ENCODE data around the gene C4orf33. TPM values are rescaled to one million over a fixed set of nuclear protein-coding genes. Genes with fewer than 3 reads are reported as not detected.
"Not testable (repeated sequence)": the region's sequence is repeated elsewhere in the genome, so short reads cannot be mapped to it uniquely, and the experiment has no call there.

The C4orf33 gene
- total RNA-seq, 1 donor from 2014 or later, result 5.2 TPM

DNA sequence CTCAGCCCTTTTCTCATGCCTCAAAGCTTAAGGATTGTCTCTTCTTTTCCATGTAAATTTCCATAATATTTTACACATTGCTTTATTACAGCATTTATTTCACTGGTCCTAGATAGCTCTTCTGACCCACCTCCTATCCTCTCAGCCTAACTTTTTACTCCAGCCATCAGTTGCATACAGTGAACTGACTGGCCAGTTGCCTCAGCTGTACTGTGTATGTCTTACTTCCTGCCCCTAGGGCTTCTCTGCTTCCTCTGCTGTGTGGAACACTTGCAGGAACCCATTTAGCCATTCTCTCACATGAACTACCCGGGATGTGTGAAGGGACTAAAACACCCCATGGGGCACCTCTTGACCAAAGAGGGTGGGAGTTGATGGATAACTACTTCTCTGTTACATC, 18.0 kb downstream of the C4orf33 start:
- Histone ChIP-seq H3K9me3 (ENCODE audit: control insufficient read depth in 3 of 3, low read length in 3 of 3) (no peaks in the 10 kb centered on the region), H3K36me3 (ENCODE audit: control insufficient read depth in 3 of 3, insufficient read depth in 3 of 3, low read length in 3 of 3) (peaks cover 0 to 7% (median 6%) of the 10 kb centered on the region in 3 donors), H3K27ac (ENCODE audit: low read depth, low read length) (no peak overlapping the region), H3K4me1 (ENCODE audit: control insufficient read depth in 3 of 3, insufficient read depth in 3 of 3, low read length in 3 of 3) (no peaks in the 10 kb centered on the region), H3K4me3 (ENCODE audit: low read length in 3 of 3) (no peak overlapping the region), H3K27me3 (ENCODE audit: control insufficient read depth in 3 of 3, insufficient read depth in 3 of 3, low read length in 3 of 3) (no peaks in the 10 kb centered on the region), H3K9ac (ENCODE audit: low read depth in 1 of 3, low read length in 3 of 3) (no peak overlapping the region)

DNA sequence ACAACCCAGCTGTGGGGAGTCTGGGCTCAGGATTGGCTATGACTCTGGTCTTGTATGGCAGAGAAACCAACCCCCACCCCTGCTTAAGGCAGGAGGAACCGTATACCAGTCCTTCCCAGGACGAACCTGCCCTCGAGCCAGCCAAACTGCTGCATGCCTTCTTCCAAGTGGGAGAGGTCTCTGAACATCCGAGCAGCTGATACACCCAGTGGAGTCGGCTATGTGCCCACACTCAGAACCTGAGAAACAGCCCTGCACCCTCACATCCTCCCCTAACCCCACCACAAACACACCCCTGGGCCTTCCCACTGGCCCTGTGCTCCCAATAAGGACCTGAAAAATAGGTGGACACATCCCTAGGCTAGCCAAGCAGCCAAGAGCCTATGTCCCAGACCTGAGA, 21.8 kb downstream of the C4orf33 start:
- H3K9ac ChIP-seq (ENCODE audit: low read depth in 1 of 3, low read length in 3 of 3), result no peak overlapping the region
- no peaks in the 10 kb centered on the region for H3K9me3 ChIP-seq (ENCODE audit: control insufficient read depth in 3 of 3, low read length in 3 of 3)
- H3K27me3 ChIP-seq (ENCODE audit: control insufficient read depth in 3 of 3, insufficient read depth in 3 of 3, low read length in 3 of 3), result no peaks in the 10 kb centered on the region
- no peaks in the 10 kb centered on the region for H3K4me1 ChIP-seq (ENCODE audit: control insufficient read depth in 3 of 3, insufficient read depth in 3 of 3, low read length in 3 of 3)
- no peak overlapping the region for H3K27ac ChIP-seq (ENCODE audit: low read depth, low read length)
- no peak overlapping the region for H3K4me3 ChIP-seq (ENCODE audit: low read length in 3 of 3)
- H3K36me3 ChIP-seq (ENCODE audit: control insufficient read depth in 3 of 3, insufficient read depth in 3 of 3, low read length in 3 of 3), result no peaks in the 10 kb centered on the region

- H3K36me3 ChIP-seq (ENCODE audit: control insufficient read depth in 3 of 3, insufficient read depth in 3 of 3, low read length in 3 of 3); H3K9ac ChIP-seq (ENCODE audit: low read depth in 1 of 3, low read length in 3 of 3); H3K27me3 ChIP-seq (ENCODE audit: control insufficient read depth in 3 of 3, insufficient read depth in 3 of 3, low read length in 3 of 3); H3K9me3 ChIP-seq (ENCODE audit: control insufficient read depth in 3 of 3, low read length in 3 of 3); H3K4me1 ChIP-seq (ENCODE audit: control insufficient read depth in 3 of 3, insufficient read depth in 3 of 3, low read length in 3 of 3); H3K27ac ChIP-seq (ENCODE audit: low read depth, low read length); H3K4me3 ChIP-seq (ENCODE audit: low read length in 3 of 3): not testable (repeated sequence)
These were observed 30.7 kb downstream of the C4orf33 start for GRCh38 chr4:129126614-129127013.

DNA sequence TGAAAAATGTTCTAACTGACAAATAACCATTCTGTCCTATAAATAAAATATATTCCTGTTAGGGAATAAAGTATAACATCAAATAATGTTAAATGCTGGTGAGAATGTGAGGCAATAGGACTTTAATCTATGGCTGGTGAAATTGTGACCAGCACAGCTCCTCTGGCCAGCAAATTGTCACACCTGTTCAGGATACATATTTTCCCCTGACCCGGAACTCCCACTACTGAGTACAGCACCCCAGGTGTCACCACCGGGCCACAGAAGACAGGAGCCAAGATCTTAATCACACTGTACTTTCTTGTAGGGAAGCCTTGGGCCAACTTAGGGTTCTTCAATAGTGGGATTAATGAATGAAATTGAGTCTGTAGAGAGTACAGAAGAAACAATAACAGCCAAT, 33.2 kb downstream of the C4orf33 start:
- Histone ChIP-seq H3K9ac (ENCODE audit: low read depth in 1 of 3, low read length in 3 of 3) (no peak overlapping the region), H3K9me3 (ENCODE audit: control insufficient read depth in 3 of 3, low read length in 3 of 3) (no peaks in the 10 kb centered on the region), H3K4me1 (ENCODE audit: control insufficient read depth in 3 of 3, insufficient read depth in 3 of 3, low read length in 3 of 3) (no peaks in the 10 kb centered on the region), H3K27me3 (ENCODE audit: control insufficient read depth in 3 of 3, insufficient read depth in 3 of 3, low read length in 3 of 3) (no peaks in the 10 kb centered on the region), H3K27ac (ENCODE audit: low read depth, low read length) (no peak overlapping the region), H3K36me3 (ENCODE audit: control insufficient read depth in 3 of 3, insufficient read depth in 3 of 3, low read length in 3 of 3) (no peaks in the 10 kb centered on the region), H3K4me3 (ENCODE audit: low read length in 3 of 3) (no peak overlapping the region)

DNA sequence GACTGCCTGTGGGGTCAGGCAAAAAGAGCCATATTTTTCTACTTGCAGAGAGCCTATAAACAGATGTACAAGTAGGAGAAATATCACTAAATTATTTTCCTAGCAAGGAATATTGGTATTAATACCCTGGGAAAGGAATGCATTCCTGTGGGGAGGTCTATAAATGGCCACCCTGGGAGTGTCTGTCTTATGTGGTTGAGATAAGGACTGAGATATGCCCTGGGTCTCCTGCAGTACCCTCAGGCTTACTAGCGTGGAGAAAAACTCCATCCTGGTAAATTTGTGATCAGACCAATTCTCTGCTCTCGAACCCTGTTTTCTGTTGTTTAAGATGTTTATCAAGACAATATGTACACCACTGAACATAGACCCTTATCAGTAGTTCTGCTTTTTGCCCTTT, 35.4 kb downstream of the C4orf33 start:
- Histone ChIP-seq H3K4me3 (ENCODE audit: low read length in 3 of 3) (no peak overlapping the region), H3K9ac (ENCODE audit: low read depth in 1 of 3, low read length in 3 of 3) (no peak overlapping the region), H3K9me3 (ENCODE audit: control insufficient read depth in 3 of 3, low read length in 3 of 3) (peaks cover 0 to under 1% (median 0%) of the 10 kb centered on the region in 3 donors), H3K4me1 (ENCODE audit: control insufficient read depth in 3 of 3, insufficient read depth in 3 of 3, low read length in 3 of 3) (no peaks in the 10 kb centered on the region), H3K27ac (ENCODE audit: low read depth, low read length) (no peak overlapping the region), H3K27me3 (ENCODE audit: control insufficient read depth in 3 of 3, insufficient read depth in 3 of 3, low read length in 3 of 3) (no peaks in the 10 kb centered on the region), H3K36me3 (ENCODE audit: control insufficient read depth in 3 of 3, insufficient read depth in 3 of 3, low read length in 3 of 3) (no peaks in the 10 kb centered on the region)

- H3K9me3 ChIP-seq (ENCODE audit: control insufficient read depth in 3 of 3, low read length in 3 of 3), result peaks cover 0 to 2% (median 0%) of the 10 kb centered on the region in 3 donors
- no peaks in the 10 kb centered on the region for H3K27me3 ChIP-seq (ENCODE audit: control insufficient read depth in 3 of 3, insufficient read depth in 3 of 3, low read length in 3 of 3)
- no peaks in the 10 kb centered on the region for H3K36me3 ChIP-seq (ENCODE audit: control insufficient read depth in 3 of 3, insufficient read depth in 3 of 3, low read length in 3 of 3)
- H3K4me3 ChIP-seq (ENCODE audit: low read length in 3 of 3), result no peak overlapping the region
- H3K4me1 ChIP-seq (ENCODE audit: control insufficient read depth in 3 of 3, insufficient read depth in 3 of 3, low read length in 3 of 3), result no peaks in the 10 kb centered on the region
- H3K9ac ChIP-seq (ENCODE audit: low read depth in 1 of 3, low read length in 3 of 3), result no peak overlapping the region
- H3K27ac ChIP-seq (ENCODE audit: low read depth, low read length), result no peak overlapping the region
These were observed 40.5 kb downstream of the C4orf33 start for GRCh38 chr4:129136433-129136832.

- H3K9me3 ChIP-seq (ENCODE audit: control insufficient read depth in 3 of 3, low read length in 3 of 3), result peaks cover 0 to 2% (median 0%) of the 10 kb centered on the region in 3 donors
- H3K9ac ChIP-seq (ENCODE audit: low read depth in 1 of 3, low read length in 3 of 3), result no peak overlapping the region
- H3K4me1 ChIP-seq (ENCODE audit: control insufficient read depth in 3 of 3, insufficient read depth in 3 of 3, low read length in 3 of 3), result no peaks in the 10 kb centered on the region
- no peaks in the 10 kb centered on the region for H3K36me3 ChIP-seq (ENCODE audit: control insufficient read depth in 3 of 3, insufficient read depth in 3 of 3, low read length in 3 of 3)
- no peak overlapping the region for H3K27ac ChIP-seq (ENCODE audit: low read depth, low read length)
- H3K4me3 ChIP-seq (ENCODE audit: low read length in 3 of 3), result no peak overlapping the region
- H3K27me3 ChIP-seq (ENCODE audit: control insufficient read depth in 3 of 3, insufficient read depth in 3 of 3, low read length in 3 of 3), result no peaks in the 10 kb centered on the region
These were observed 43.0 kb downstream of the C4orf33 start for GRCh38 chr4:129138810-129139496.

DNA sequence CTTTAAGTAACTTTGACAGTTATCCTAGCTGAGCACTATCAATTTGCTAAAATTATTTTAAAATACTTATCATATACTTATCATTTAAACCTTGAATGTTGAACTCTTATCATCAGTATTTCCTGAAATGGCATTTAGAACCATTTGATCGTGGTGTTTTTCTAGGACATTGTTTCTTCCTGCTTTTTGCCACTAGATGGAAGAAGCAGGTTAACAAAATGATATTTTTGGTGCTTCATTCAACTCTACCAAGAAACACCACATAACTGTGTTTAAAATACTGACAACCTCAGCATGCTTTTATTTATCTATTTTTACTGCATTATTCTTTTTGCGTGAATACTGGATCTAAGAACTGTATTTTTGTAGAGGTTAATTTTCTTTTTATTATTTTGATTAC, 44.6 kb downstream of the C4orf33 start:
- Histone ChIP-seq H3K27me3 (ENCODE audit: control insufficient read depth in 3 of 3, insufficient read depth in 3 of 3, low read length in 3 of 3) (no peaks in the 10 kb centered on the region), H3K9me3 (ENCODE audit: control insufficient read depth in 3 of 3, low read length in 3 of 3) (peaks cover 0 to 2% (median 0%) of the 10 kb centered on the region in 3 donors), H3K4me1 (ENCODE audit: control insufficient read depth in 3 of 3, insufficient read depth in 3 of 3, low read length in 3 of 3) (no peaks in the 10 kb centered on the region), H3K9ac (ENCODE audit: low read depth in 1 of 3, low read length in 3 of 3) (no peak overlapping the region), H3K27ac (ENCODE audit: low read depth, low read length) (no peak overlapping the region), H3K4me3 (ENCODE audit: low read length in 3 of 3) (no peak overlapping the region), H3K36me3 (ENCODE audit: control insufficient read depth in 3 of 3, insufficient read depth in 3 of 3, low read length in 3 of 3) (no peaks in the 10 kb centered on the region)

- no peak overlapping the region for H3K4me3 ChIP-seq (ENCODE audit: low read length in 3 of 3)
- H3K27me3 ChIP-seq (ENCODE audit: control insufficient read depth in 3 of 3, insufficient read depth in 3 of 3, low read length in 3 of 3), result no peaks in the 10 kb centered on the region
- H3K4me1 ChIP-seq (ENCODE audit: control insufficient read depth in 3 of 3, insufficient read depth in 3 of 3, low read length in 3 of 3), result no peaks in the 10 kb centered on the region
- no peaks in the 10 kb centered on the region for H3K36me3 ChIP-seq (ENCODE audit: control insufficient read depth in 3 of 3, insufficient read depth in 3 of 3, low read length in 3 of 3)
- no peaks in the 10 kb centered on the region for H3K9me3 ChIP-seq (ENCODE audit: control insufficient read depth in 3 of 3, low read length in 3 of 3)
- H3K9ac ChIP-seq (ENCODE audit: low read depth in 1 of 3, low read length in 3 of 3), result no peak overlapping the region
- H3K27ac ChIP-seq (ENCODE audit: low read depth, low read length), result no peak overlapping the region
These were observed 47.4 kb downstream of the C4orf33 start for GRCh38 chr4:129143359-129143758.

GRCh38 chr4:129144755-129145206, 48.8 kb downstream of the C4orf33 start:
- Histone ChIP-seq H3K4me1 (ENCODE audit: control insufficient read depth in 3 of 3, insufficient read depth in 3 of 3, low read length in 3 of 3) (no peaks in the 10 kb centered on the region), H3K4me3 (ENCODE audit: low read length in 3 of 3) (no peak overlapping the region), H3K27me3 (ENCODE audit: control insufficient read depth in 3 of 3, insufficient read depth in 3 of 3, low read length in 3 of 3) (no peaks in the 10 kb centered on the region), H3K36me3 (ENCODE audit: control insufficient read depth in 3 of 3, insufficient read depth in 3 of 3, low read length in 3 of 3) (no peaks in the 10 kb centered on the region), H3K27ac (ENCODE audit: low read depth, low read length) (no peak overlapping the region), H3K9ac (ENCODE audit: low read depth in 1 of 3, low read length in 3 of 3) (no peak overlapping the region), H3K9me3 (ENCODE audit: control insufficient read depth in 3 of 3, low read length in 3 of 3) (no peaks in the 10 kb centered on the region)
